HG02970 (cell line): ENCODE measurements around the gene RSPRY1.
"Not testable (repeated sequence)": the region's sequence is repeated elsewhere in the genome, so short reads cannot be mapped to it uniquely, and the experiment has no call there.

Experiments used
- ATAC-seq: cut with Tn5 transposase; IDR thresholded peaks from one replicate; pipeline ENCODE4 v1.9.1; 2021; ENCODE audit warnings: mild to moderate bottlenecking, moderate library complexity, moderate number of reproducible peaks; ENCODE audit not compliant: unreplicated experiment, low FRiP score

RSPRY1 gene

GRCh38 chr16:57185446-57185944, 634 bp upstream of the RSPRY1 start:
- ATAC-seq: peak; percentile 34

- no peak for ATAC-seq
Measured at GRCh38 chr16:57186872-57187854, 1.0 kb downstream of the RSPRY1 start.

GRCh38 chr16:57187902-57188710, 2.0 kb downstream of the RSPRY1 start:
- ATAC-seq: not testable (repeated sequence)

GRCh38 chr16:57188711-57189002, 2.5 kb downstream of the RSPRY1 start:
- ATAC-seq: no peak

- not testable (repeated sequence) for ATAC-seq
Measured at GRCh38 chr16:57189527-57189926, 3.4 kb downstream of the RSPRY1 start.

- no peak for ATAC-seq
Measured at GRCh38 chr16:57190136-57190535, 4.0 kb downstream of the RSPRY1 start.

GRCh38 chr16:57191056-57191571, 5.0 kb downstream of the RSPRY1 start:
- ATAC-seq: no peak

- ATAC-seq: no peak
Measured at GRCh38 chr16:57192146-57192545, 6.0 kb downstream of the RSPRY1 start.

- ATAC-seq: no peak
Measured at GRCh38 chr16:57192720-57193486, 6.8 kb downstream of the RSPRY1 start.

GRCh38 chr16:57194512-57194911, 8.4 kb downstream of the RSPRY1 start:
- ATAC-seq: no peak

- ATAC-seq: no peak
Measured at GRCh38 chr16:57196286-57196685, 10.2 kb downstream of the RSPRY1 start.

GRCh38 chr16:57196753-57197152, 10.6 kb downstream of the RSPRY1 start:
- ATAC-seq: no peak

GRCh38 chr16:57200321-57200720, 14.2 kb downstream of the RSPRY1 start:
- not testable (repeated sequence) for ATAC-seq

- ATAC-seq: not testable (repeated sequence)
Measured at GRCh38 chr16:57200926-57201325, 14.8 kb downstream of the RSPRY1 start.

GRCh38 chr16:57202095-57202886, 16.2 kb downstream of the RSPRY1 start:
- no peak for ATAC-seq

- no peak for ATAC-seq
Measured at GRCh38 chr16:57203451-57203850, 17.3 kb downstream of the RSPRY1 start.

GRCh38 chr16:57204675-57205074, 18.5 kb downstream of the RSPRY1 start:
- ATAC-seq: no peak

GRCh38 chr16:57208926-57209325, 22.8 kb downstream of the RSPRY1 start:
- ATAC-seq: no peak

- ATAC-seq: no peak
Measured at GRCh38 chr16:57209780-57210179, 23.7 kb downstream of the RSPRY1 start.
